RWPE2 (cell line): ENCODE data around the gene BLCAP.
"Not testable (repeated sequence)": the region's sequence is repeated elsewhere in the genome, so short reads cannot be mapped to it uniquely, and the experiment has no call there.

Experiments used
- ATAC-seq: fragments of 200-7000 bp; cut with Tn5 transposase; 3 replicates; pipeline ENCODE4 v1.9.1; 2021; ENCODE audit warnings: low read depth
- DNase-seq: peaks from one replicate; pipeline ENCODE4 v3.0.0-alpha.2; 2020; ENCODE audit warnings: low spot score
- H3K27ac ChIP-seq: fragments of 450-650 bp; 2 replicates; pipeline ENCODE4 v1.5.1; 2017; ENCODE audit warnings: mild to moderate bottlenecking; ENCODE audit not compliant: poor library complexity, severe bottlenecking
- H3K27me3 ChIP-seq: fragments of 250-450 bp; sonication (Bioruptor Pico); 2 replicates; pipeline ENCODE4 v1.5.1; 2021; ENCODE audit warnings: mild to moderate bottlenecking, moderate library complexity; ENCODE audit not compliant: insufficient read depth, poor library complexity, severe bottlenecking
- H3K36me3 ChIP-seq: fragments of 250-450 bp; sonication (Bioruptor Pico); 2 replicates; pipeline ENCODE4 v1.5.1; 2020; ENCODE audit warnings: low read depth, mild to moderate bottlenecking, moderate library complexity
- H3K4me1 ChIP-seq: fragments of 250-450 bp; sonication (Bioruptor Pico); 2 replicates; pipeline ENCODE4 v1.5.1; 2021; ENCODE audit warnings: mild to moderate bottlenecking, moderate library complexity; ENCODE audit not compliant: insufficient read depth, poor library complexity, severe bottlenecking
- H3K4me3 ChIP-seq: fragments of 250-450 bp; sonication (Bioruptor Pico); 2 replicates; pipeline ENCODE4 v1.5.1; 2021; ENCODE audit warnings: mild to moderate bottlenecking, moderate library complexity; ENCODE audit not compliant: severe bottlenecking
- H3K9me3 ChIP-seq: fragments of 250-450 bp; sonication (Bioruptor Pico); 2 replicates; pipeline ENCODE4 v1.5.1; 2021; ENCODE audit warnings: mild to moderate bottlenecking, moderate library complexity; ENCODE audit not compliant: severe bottlenecking
- CTCF ChIP-seq: fragments of 450-650 bp; IDR thresholded peaks from one replicate; pipeline ENCODE4 v1.5.1; 2017; ENCODE audit warnings: mild to moderate bottlenecking, moderate library complexity; ENCODE audit not compliant: poor library complexity, severe bottlenecking

BLCAP gene

DNA sequence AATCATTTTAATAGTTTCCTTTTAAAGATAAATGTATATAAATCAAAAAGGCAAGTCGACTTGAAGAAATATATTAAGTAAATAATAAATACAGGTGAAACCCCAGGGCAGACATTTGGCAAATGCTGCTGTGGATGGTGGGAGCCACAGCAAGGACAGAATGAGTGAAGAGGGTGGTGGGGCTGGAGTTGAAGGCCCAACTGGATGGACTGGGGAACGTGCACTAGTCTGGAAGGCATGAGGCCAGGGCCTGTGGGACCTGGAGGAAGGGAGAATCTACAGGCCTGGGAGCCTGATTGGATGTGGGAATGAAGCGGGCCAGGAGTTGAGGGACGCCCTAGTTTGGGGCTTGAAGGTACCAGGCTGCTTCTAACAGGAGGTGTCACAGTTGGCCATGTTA is 30.6 kb upstream of the BLCAP start:
- no peak for ATAC-seq
- peak; percentile 77 for DNase-seq
- no peaks in the 10 kb centered on the region for H3K4me1 ChIP-seq
- no peaks in the 10 kb centered on the region for H3K36me3 ChIP-seq
- TF ChIP-seq CTCF, result no peak
- H3K27me3 ChIP-seq, result no peaks in the 10 kb centered on the region
- H3K27ac ChIP-seq, result no peak overlapping the region
- no peaks in the 10 kb centered on the region for H3K9me3 ChIP-seq
- no peak overlapping the region for H3K4me3 ChIP-seq

DNA sequence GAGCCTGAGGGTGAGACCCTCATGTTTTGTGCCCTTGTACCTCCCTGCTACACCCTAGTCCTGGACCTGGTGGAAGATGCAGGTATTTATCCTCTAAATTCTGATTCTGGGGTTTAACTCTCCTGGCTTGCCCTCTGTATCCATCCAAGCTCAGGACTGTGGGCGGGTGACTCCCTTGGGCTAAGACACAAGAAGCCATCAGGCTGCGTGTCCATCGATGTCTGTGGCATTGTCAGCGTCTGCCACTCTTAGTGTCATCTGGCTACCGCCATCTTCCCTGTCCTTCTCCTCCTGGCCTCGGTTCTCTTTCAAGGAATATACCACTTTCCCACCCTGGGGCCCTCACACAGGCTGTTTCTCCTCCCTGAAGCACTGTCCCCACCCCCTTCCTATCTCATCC is 28.9 kb upstream of the BLCAP start:
- no peaks in the 10 kb centered on the region for H3K4me1 ChIP-seq
- DNase-seq (peak; percentile 58), ATAC-seq (no peak)
- no peak overlapping the region for H3K27ac ChIP-seq
- no peaks in the 10 kb centered on the region for H3K36me3 ChIP-seq
- no peaks in the 10 kb centered on the region for H3K27me3 ChIP-seq
- no peak for TF ChIP-seq CTCF
- no peaks in the 10 kb centered on the region for H3K9me3 ChIP-seq
- H3K4me3 ChIP-seq, result no peak overlapping the region

DNA sequence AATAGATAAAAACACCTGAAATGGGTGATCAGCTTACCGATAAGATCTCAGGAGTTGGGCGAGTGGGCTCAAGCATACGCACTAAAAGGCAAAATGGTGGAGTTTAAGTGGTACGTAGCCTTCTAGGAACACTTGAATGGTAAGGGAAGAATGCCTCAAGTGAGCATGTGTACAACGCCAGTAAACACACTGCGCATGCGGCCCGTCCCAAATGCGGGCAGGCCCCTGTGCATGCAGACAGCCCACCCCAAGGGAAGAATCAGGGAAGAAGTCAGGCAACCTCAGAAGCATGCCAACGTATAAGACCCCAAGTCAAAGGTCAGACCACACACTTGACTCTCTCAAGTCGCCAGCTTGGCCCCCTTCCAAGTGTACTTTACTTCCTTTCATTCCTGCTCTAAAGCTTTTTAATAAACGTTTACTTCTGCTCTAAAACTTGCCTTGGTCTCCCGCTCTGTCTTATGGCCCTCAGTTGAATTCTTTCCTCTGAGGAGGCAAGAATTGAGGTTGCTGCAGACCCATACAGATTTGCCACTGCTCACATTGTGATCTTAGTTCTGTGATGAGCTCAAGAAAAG is 27.1 kb upstream of the BLCAP start:
- not testable (repeated sequence) for H3K27ac ChIP-seq, H3K4me3 ChIP-seq, ATAC-seq

DNA sequence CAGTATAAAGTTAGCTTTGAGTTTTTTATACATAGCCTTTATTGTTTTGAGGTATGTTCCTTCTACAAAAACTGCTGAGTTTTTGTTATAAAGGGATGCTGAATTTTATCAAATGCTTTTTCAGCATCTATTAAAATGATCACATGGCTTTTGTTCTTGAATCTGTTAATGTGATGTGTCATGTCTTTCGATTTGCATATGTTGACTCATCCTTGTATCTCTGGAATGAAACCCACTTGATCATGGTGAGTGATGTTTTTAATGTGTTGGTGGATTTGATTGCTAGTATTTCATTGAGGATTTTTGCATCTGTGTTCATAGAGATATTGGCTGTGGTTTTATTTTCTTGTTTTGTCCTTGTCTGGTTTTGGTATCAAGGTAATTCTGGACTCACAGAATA is 24.7 kb upstream of the BLCAP start:
- no peak overlapping the region for H3K27ac ChIP-seq
- H3K36me3 ChIP-seq, result no peaks in the 10 kb centered on the region
- no peak for DNase-seq
- TF ChIP-seq CTCF, result no peak
- no peak overlapping the region for H3K4me3 ChIP-seq
- H3K27me3 ChIP-seq, result no peaks in the 10 kb centered on the region
- no peaks in the 10 kb centered on the region for H3K9me3 ChIP-seq
- ATAC-seq, result peak; percentile 82
- H3K4me1 ChIP-seq, result no peaks in the 10 kb centered on the region

More for the DNA sequence above, 27.1 kb upstream of the BLCAP start:
- H3K9me3 ChIP-seq, DNase-seq, H3K4me1 ChIP-seq, H3K36me3 ChIP-seq, H3K27me3 ChIP-seq: not testable (repeated sequence)

- ATAC-seq, H3K36me3 ChIP-seq, H3K27ac ChIP-seq, H3K27me3 ChIP-seq, DNase-seq, H3K4me1 ChIP-seq, H3K9me3 ChIP-seq, H3K4me3 ChIP-seq: not testable (repeated sequence)
These were observed 24.0 kb upstream of the BLCAP start for GRCh38 chr20:37551660-37552059.

DNA sequence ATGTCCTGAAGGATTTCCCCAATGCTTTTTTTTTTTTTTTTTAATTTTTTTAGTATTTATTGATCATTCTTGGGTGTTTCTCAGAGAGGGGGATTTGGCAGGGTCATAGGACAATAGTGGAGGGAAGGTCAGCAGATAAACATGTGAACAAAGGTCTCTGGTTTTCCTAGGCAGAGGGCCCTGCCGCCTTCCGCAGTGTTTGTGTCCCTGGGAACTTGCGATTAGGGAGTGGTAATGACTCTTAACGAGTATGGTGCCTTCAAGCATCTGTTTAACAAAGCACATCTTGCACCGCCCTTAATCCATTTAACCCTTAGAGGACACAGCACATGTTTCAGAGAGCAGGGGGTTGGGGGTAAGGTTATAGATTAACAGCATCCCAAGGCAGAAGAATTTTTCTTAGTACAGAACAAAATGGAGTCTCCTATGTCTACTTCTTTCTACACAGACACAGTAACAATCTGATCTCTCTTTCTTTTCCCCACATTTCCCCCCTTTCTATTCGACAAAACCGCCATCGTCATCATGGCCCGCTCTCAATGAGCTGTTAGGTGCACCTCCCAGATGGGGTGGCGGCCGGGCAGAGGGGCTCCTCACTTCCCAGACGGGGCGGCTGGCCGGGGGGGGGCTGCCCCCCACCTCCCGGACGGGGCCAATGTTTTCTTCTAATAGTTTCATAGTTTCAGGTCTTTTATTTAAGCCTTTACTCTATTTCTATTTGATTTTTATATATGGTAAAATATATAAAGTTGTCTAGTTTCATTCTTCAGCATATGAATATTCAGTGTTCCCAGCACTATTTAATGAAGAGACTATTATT is 22.6 kb upstream of the BLCAP start:
- peak; percentile 42 for DNase-seq
- H3K4me3 ChIP-seq, H3K36me3 ChIP-seq, H3K4me1 ChIP-seq, H3K27ac ChIP-seq, H3K27me3 ChIP-seq, ATAC-seq, H3K9me3 ChIP-seq: not testable (repeated sequence)
